LNCaP clone FGC (cell line): Measurements from ENCODE around the gene CDADC1.

Source experiments
- DNase-seq: peaks from one replicate; pipeline ENCODE4 v3.0.0-alpha.2; 2011; ENCODE audit warnings: low read depth
- H3K4me3 ChIP-seq: 2 replicates; pipeline ENCODE4 v1.5.1; 2011; ENCODE audit warnings: mild to moderate bottlenecking, low read depth, low read length, control low read depth
- CTCF ChIP-seq: IDR thresholded peaks from 2 replicates; pipeline ENCODE4 v1.5.1; 2012; ENCODE audit warnings: mild to moderate bottlenecking; ENCODE audit not compliant: control insufficient read depth, insufficient read depth; ENCODE audit errors: extremely low read depth

Gene CDADC1

GRCh38 chr13:49220036-49220855 is 27.5 kb upstream of the CDADC1 start, which contains the start of gene MLNR:
TSS of gene MLNR (plus strand) at chr13:49220338. CDS start at chr13:49220338, 0 bp downstream.
- no peak for TF ChIP-seq CTCF
- DNase-seq: no peak
- no peak within 1 kb of the TSS for H3K4me3 ChIP-seq

- no peak overlapping the region for H3K4me3 ChIP-seq
- TF ChIP-seq CTCF: no peak
- DNase-seq: no peak
Measured at GRCh38 chr13:49220856-49221589, 26.7 kb upstream of the CDADC1 start.

DNA sequence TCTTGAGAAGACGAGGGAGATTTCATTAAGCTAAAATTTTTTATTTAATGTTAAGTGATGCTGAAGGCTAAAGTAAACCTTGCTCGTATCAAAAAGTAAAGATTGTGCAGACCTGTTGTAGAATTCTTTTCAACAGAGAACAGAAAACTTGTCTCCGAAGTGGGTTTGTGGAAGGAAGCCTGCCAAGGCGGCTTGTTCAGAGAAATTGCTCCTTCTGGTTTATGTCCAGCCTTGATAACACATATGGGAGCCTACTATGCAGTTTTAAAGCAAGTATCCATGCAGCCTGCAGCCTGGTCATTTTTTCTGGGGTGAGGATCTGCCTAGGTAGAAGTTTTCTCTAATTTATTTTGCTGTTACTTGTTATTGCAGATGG is 26.1 kb upstream of the CDADC1 start:
- DNase-seq: no peak
- no peak for TF ChIP-seq CTCF
- no peak overlapping the region for H3K4me3 ChIP-seq

DNA sequence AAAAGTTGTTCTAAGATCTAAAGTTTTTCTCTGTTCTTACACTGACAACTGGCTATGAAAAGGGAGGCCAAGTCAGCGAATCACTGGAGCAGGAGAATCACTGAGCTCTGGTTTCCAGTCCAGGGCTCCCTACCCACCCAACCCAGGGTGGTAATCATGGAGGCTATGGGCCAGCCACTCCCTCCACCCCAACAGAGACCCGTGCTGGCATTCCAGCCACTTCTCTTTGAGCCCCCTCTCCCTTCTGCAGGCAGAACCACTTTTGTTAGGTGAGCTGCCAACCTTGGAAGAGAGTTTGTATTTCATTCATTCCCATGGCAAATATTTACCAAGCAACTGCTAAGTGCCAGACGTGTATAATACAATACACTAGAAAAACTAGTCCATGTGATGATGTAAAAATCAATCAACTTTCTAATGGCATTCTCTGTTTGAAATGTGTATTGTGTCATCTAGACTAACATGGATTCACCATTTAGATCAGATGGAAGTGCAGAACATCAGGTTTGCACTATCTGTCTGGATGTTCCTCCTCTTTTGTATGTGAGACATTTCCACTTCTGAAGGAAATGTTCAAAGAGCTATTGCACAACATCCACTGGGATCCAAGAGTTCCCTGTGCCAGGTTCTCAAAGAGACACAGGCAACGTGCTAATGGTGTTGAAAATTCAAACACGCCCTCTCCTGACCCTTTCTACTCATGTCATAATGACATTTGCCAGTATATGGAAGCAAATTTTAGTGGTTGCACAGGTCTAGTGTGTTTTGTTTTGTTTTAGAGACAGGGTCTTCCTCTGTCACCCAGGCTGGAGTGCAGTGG is 22.3 kb upstream of the CDADC1 start:
- peak; percentile 52 for DNase-seq
- TF ChIP-seq CTCF: no peak

GRCh38 chr13:49226613-49227012 is 21.1 kb upstream of the CDADC1 start:
- no peak overlapping the region for H3K4me3 ChIP-seq
- no peak for DNase-seq
- TF ChIP-seq CTCF: no peak

More for the DNA sequence above, 22.3 kb upstream of the CDADC1 start:
- H3K4me3 ChIP-seq: no peak overlapping the region

- no peak overlapping the region for H3K4me3 ChIP-seq
Measured at GRCh38 chr13:49234741-49235140, 13.0 kb upstream of the CDADC1 start.

More at GRCh38 chr13:49234741-49235140, 13.0 kb upstream of the CDADC1 start:
- TF ChIP-seq CTCF: no peak
- DNase-seq: no peak
